Right lobe of liver (tissue), 6 donors: Measurements from ENCODE around the gene ACSF3. TPM values are rescaled to one million over a fixed set of nuclear protein-coding genes. Genes with fewer than 3 reads are reported as not detected.
A peak's percentile ranks its signal among the peaks of the same experiment; 100 is the strongest.

Experiments used
- ATAC-seq, 4 donors: fragments of 200-7000 bp; cut with Tn5 transposase; one replicate each; pipeline ENCODE4 v1.9.1; 2020; ENCODE audit warnings: mild to moderate bottlenecking in 4 of 4, moderate library complexity in 4 of 4
- DNase-seq, 3 donors: peaks; one replicate each; pipeline ENCODE4 v3.0.0-alpha.2; 2020
- H3K27ac ChIP-seq, 3 donors: fragments of 200-600 bp; one replicate each; pipeline ENCODE4 v1.8.0; 2022
- H3K27me3 ChIP-seq, 2 donors: fragments of 200-600 bp; one replicate each; pipeline ENCODE4 v1.8.0; 2022
- H3K36me3 ChIP-seq, 4 donors: fragments of 200-600 bp; sonication (generic) in 1 of 4; one replicate each; pipeline versions ENCODE4 v1.5.1 to v1.8.0; 2017 to 2022; ENCODE audit warnings: control low read depth in 1 of 4
- H3K4me1 ChIP-seq, 4 donors: fragments of 200-600 bp; sonication (generic) in 1 of 4; one replicate each; pipeline versions ENCODE4 v1.5.1 to v1.8.0; 2017 to 2022; ENCODE audit warnings: control low read depth in 1 of 4
- H3K4me3 ChIP-seq, 3 donors: fragments of 200-600 bp; one replicate each; pipeline ENCODE4 v1.8.0; 2022
- H3K9me3 ChIP-seq, 4 donors: fragments of 200-600 bp; sonication (generic) in 1 of 4; one replicate each; pipeline versions ENCODE4 v1.5.1 to v1.8.0; 2017 to 2022; ENCODE audit warnings: control low read depth in 1 of 4
- CTCF ChIP-seq, 4 donors: fragments of 200-600 bp in 3 of 4; fragments of 450-650 bp in 1 of 4; IDR thresholded peaks; one replicate each; pipeline versions ENCODE4 v1.5.1 to v1.8.0; 2016 to 2022; ENCODE audit warnings: antibody characterized with exemption in 4 of 4, mild to moderate bottlenecking in 2 of 4
- POLR2A ChIP-seq: fragments of 450-650 bp; IDR thresholded peaks from one replicate; pipeline ENCODE4 v1.6.1; 2017; ENCODE audit warnings: antibody characterized with exemption, mild to moderate bottlenecking
- WGBS: methylation state at CpG from one replicate; pipeline ENCODE4 v1.1.6; 2018; ENCODE audit warnings: low coverage, low lambda C conversion rate; ENCODE audit not compliant: insufficient coverage; ENCODE audit errors: missing lambda C conversion rate; 5-methylcytosine and 5-hydroxymethylcytosine counted together
- intact Hi-C, 2 donors: fragments of 100-400 bp; cut with DNase I; formaldehyde crosslinking; loops; one replicate each; pipeline versions ENCODE4 v1.11.2 to v1.14.1; 2022
- total RNA-seq, 6 experiments: library from RNA; depleted of rRNA in 2 of 6; stranded (reverse); fragments of >200 nt in 2 of 6; fragmentation: NEBNext Ultra II Directional in 3 of 6; extraction: Animal tissue kit (Norgen Biotek cat#: 25700) in 3 of 6; gene quantifications; one replicate each; pipeline versions ENCODE4 v1.1.0 to v1.2.4, GENCODE V29; 2016 to 2023
- donor health status: DM: no; HTN: yes; CAD: no.
- donor health status: DM: no; HTN: no; CAD: no.
- donor health status: DM: no; HTN: no; CAD: no.
- donor health status: DM: no; HTN: yes; CAD: no.
- donor health status: DM: no; HTN: yes; CAD: no.

Gene ACSF3
- total RNA-seq, 6 experiments from 2014 or later = 20.2 to 33.6 (median 29.4) TPM

GRCh38 chr16:89061590-89062380, 31.9 kb upstream of the ACSF3 start:
- WGBS = 71% methylated on average over 4 of the region's 17 CpGs
- Histone ChIP-seq H3K36me3 (no peaks in the 10 kb centered on the region), H3K27me3 (no peaks in the 10 kb centered on the region), H3K27ac (no peak overlapping the region), H3K4me3 (no peak overlapping the region), H3K9me3 (no peaks in the 10 kb centered on the region), H3K4me1 (no peaks in the 10 kb centered on the region)
- TF ChIP-seq POLR2A (no peak), CTCF (IDR thresholded peaks at IDR 0.05) (no peak)
- no peak for ATAC-seq
- DNase-seq = no peak
- intact Hi-C loops = loop anchor here in 1 of 2 donors (10.0 kb wide), 1 partner anchor 147 kb away; no protein-coding TSS in a partner anchor

GRCh38 chr16:89062389-89063345, 31.0 kb upstream of the ACSF3 start:
- H3K27ac ChIP-seq = no peak overlapping the region
- H3K27me3 ChIP-seq = no peaks in the 10 kb centered on the region
- no peaks in the 10 kb centered on the region for H3K9me3 ChIP-seq
- intact Hi-C loops = loop anchor here in 1 of 2 donors (10.0 kb wide), 1 partner anchor 148 kb away; no protein-coding TSS in a partner anchor
- no peaks in the 10 kb centered on the region for H3K4me1 ChIP-seq
- DNase-seq (no peak), ATAC-seq (no peak)
- no peak overlapping the region for H3K4me3 ChIP-seq
- H3K36me3 ChIP-seq = no peaks in the 10 kb centered on the region
- 84% methylated on average over 14 of the region's 30 CpGs for WGBS
- TF ChIP-seq CTCF (IDR thresholded peaks at IDR 0.05) (no peak), POLR2A (no peak)

DNA sequence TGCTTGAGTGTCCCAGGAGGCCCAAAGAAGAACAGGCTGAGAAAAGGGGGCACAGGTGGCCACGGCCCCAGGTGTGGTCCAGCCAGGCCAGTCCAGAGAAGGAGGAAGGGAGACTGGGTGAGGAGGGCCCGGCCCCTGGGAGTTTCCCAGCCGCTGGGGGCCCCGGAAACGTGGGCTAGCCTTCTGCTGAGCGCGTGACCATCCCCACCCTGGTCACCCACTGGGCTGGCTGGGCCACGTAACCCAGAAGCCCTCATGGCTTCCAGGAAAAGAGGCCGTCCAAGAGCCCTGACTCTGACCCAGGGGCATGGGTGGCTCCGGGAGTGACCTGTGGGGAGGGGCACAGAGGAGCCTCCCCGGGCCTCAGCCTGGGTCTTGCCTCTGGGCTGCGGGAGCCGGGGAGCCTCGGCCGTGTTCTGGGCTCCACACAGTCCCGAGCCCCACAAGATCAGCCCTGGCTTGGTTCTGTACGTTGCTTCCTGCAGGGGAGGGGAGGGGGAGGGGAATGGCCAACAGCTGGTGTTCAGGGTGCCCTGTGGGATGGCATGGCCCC, 29.8 kb upstream of the ACSF3 start:
- intact Hi-C loops = loop anchor here in 1 of 2 donors (10.0 kb wide), 1 partner anchor 149 kb away; no protein-coding TSS in a partner anchor
- no peaks in the 10 kb centered on the region for H3K27me3 ChIP-seq
- TF ChIP-seq POLR2A = no peak
- no peak for TF ChIP-seq CTCF (IDR thresholded peaks at IDR 0.05)
- no peaks in the 10 kb centered on the region for H3K4me1 ChIP-seq
- H3K4me3 ChIP-seq = no peak overlapping the region
- WGBS = no CpG with 5 or more reads among the region's 17 CpGs
- no peak overlapping the region for H3K27ac ChIP-seq
- ATAC-seq (no peak), DNase-seq (no peak)
- H3K9me3 ChIP-seq = no peaks in the 10 kb centered on the region
- no peaks in the 10 kb centered on the region for H3K36me3 ChIP-seq

- intact Hi-C loops = loop anchor here in 1 of 2 donors (10.0 kb wide), 1 partner anchor 150 kb away; no protein-coding TSS in a partner anchor
- H3K4me3 ChIP-seq = no peak overlapping the region
- H3K36me3 ChIP-seq = no peaks in the 10 kb centered on the region
- DNase-seq = no peak
- no peaks in the 10 kb centered on the region for H3K4me1 ChIP-seq
- WGBS = 100% methylated on average over 1 of the region's 32 CpGs
- H3K9me3 ChIP-seq = no peaks in the 10 kb centered on the region
- no peak overlapping the region for H3K27ac ChIP-seq
- no peak for TF ChIP-seq POLR2A
- no peak for TF ChIP-seq CTCF (IDR thresholded peaks at IDR 0.05)
- no peaks in the 10 kb centered on the region for H3K27me3 ChIP-seq
- peak in 1 of 4 donors; percentile 27 for ATAC-seq
Observed at GRCh38 chr16:89064606-89065457, 28.8 kb upstream of the ACSF3 start.
